B cell (primary cell): ENCODE data around the gene VARS1. TPM values are rescaled to one million over a fixed set of nuclear protein-coding genes. Genes with fewer than 3 reads are reported as not detected.

Source experiments
- ATAC-seq: fragments of 200-7000 bp; cut with Tn5 transposase; one replicate; pipeline ENCODE4 v1.10.0; 2021; ENCODE audit warnings: low read depth, mild to moderate bottlenecking, moderate number of reproducible peaks, moderate library complexity
- CTCF ChIA-PET: fragments of 350-600 bp; sonication (Branson Sonifier 250); formaldehyde crosslinking; loops from one replicate; lab custom pipeline; 2021; ENCODE audit warnings: antibody characterized with exemption, inconsistent platforms; lab: Charles Lee
- POLR2A ChIA-PET: fragments of 350-600 bp; sonication (Branson Sonifier 250); formaldehyde crosslinking; loops from one replicate; lab custom pipeline; 2021; ENCODE audit warnings: antibody characterized with exemption; lab: Charles Lee
- DNase-seq: peaks from one replicate; pipeline ENCODE4 v3.0.0; 2013
- H2AFZ ChIP-seq: 2 replicates; pipeline ENCODE4 v1.6.1; 2012; ENCODE audit warnings: mild to moderate bottlenecking, low read depth, low read length; ENCODE audit not compliant: insufficient read depth, poor library complexity, severe bottlenecking
- H3K27ac ChIP-seq, 2 donors: 1 replicate in 1 of 2; 2 replicates in 1 of 2; pipeline ENCODE4 v1.5.1; 2012 to 2013; ENCODE audit warnings: low read length in 2 of 2, mild to moderate bottlenecking in 2 of 2, moderate library complexity in 1 of 2
- H3K27me3 ChIP-seq, 4 experiments: fragments of 200-600 bp in 1 of 4; sonication (generic) in 1 of 4; replicated peaks in 1 of 4; 1 replicate in 2 of 4; 2 replicates in 2 of 4; pipeline versions ENCODE4 v1.6.1 to v1.7.0; 2013 to 2016; ENCODE audit warnings: low read length in 3 of 4, mild to moderate bottlenecking in 2 of 4, mixed read lengths in 1 of 4, moderate library complexity in 1 of 4; ENCODE audit not compliant: insufficient read depth in 4 of 4, control insufficient read depth in 3 of 4; ENCODE audit errors: control extremely low read depth in 1 of 4
- H3K36me3 ChIP-seq, 2 experiments: replicated peaks in 1 of 2; 1 replicate in 1 of 2; 2 replicates in 1 of 2; pipeline versions ENCODE4 v1.6.1 to v1.7.1; 2013; ENCODE audit warnings: low read length in 1 of 2; ENCODE audit not compliant: insufficient read depth in 2 of 2, control insufficient read depth in 1 of 2; ENCODE audit errors: control extremely low read depth in 1 of 2, extremely low read depth in 1 of 2
- H3K4me1 ChIP-seq, 2 donors: fragments of 200-600 bp in 1 of 2; sonication (generic) in 1 of 2; 1 replicate in 1 of 2; 2 replicates in 1 of 2; pipeline versions ENCODE4 v1.5.1 to v1.6.1; 2013 to 2017; ENCODE audit warnings: low read length in 2 of 2; ENCODE audit not compliant: control insufficient read depth in 2 of 2, insufficient read depth in 2 of 2
- H3K4me2 ChIP-seq: replicated peaks from 2 replicates; pipeline ENCODE3; 2012; ENCODE audit warnings: mild to moderate bottlenecking, low read depth, low read length; ENCODE audit not compliant: poor library complexity, severe bottlenecking
- H3K4me3 ChIP-seq, 5 experiments: fragments of 200-600 bp in 1 of 5; sonication (generic) in 1 of 5; 1 replicate in 3 of 5; 2 replicates in 2 of 5; pipeline versions ENCODE4 v1.5.1 to v1.7.0; 2011 to 2016; ENCODE audit warnings: low read length in 4 of 5, mild to moderate bottlenecking in 4 of 5, low read depth in 2 of 5, control low read depth in 1 of 5, moderate library complexity in 1 of 5; ENCODE audit not compliant: insufficient read depth in 1 of 5; ENCODE audit errors: control extremely low read depth in 1 of 5, extremely low read depth in 1 of 5
- H3K79me2 ChIP-seq: fragments of 200-600 bp; sonication (generic); one replicate; pipeline ENCODE4 v1.6.0; 2016; ENCODE audit warnings: low read length; ENCODE audit not compliant: control insufficient read depth, insufficient read depth
- H3K9ac ChIP-seq: fragments of 200-600 bp; sonication (generic); 2 replicates; pipeline ENCODE4 v1.6.1; 2017; ENCODE audit warnings: mild to moderate bottlenecking, low read length, moderate library complexity
- H3K9me3 ChIP-seq, 3 donors: one replicate each; pipeline versions ENCODE4 v1.6.1 to v1.7.1; 2013; ENCODE audit warnings: low read length in 2 of 3; ENCODE audit not compliant: control insufficient read depth in 2 of 3, insufficient read depth in 1 of 3; ENCODE audit errors: control extremely low read depth in 1 of 3
- H4K20me1 ChIP-seq: 2 replicates; pipeline ENCODE4 v1.6.0; 2012; ENCODE audit warnings: mild to moderate bottlenecking, low read length; ENCODE audit not compliant: insufficient read depth, control insufficient read depth, poor library complexity, severe bottlenecking
- H3K27ac Mint-ChIP-seq: one replicate; pipeline ENCODE4 v1.8.0; 2021; ENCODE audit warnings: mixed read lengths
- H3K27me3 Mint-ChIP-seq: one replicate; pipeline ENCODE4 v1.8.0; 2021; ENCODE audit warnings: mixed read lengths
- H3K4me1 Mint-ChIP-seq: one replicate; pipeline ENCODE4 v1.8.0; 2021; ENCODE audit warnings: mixed read lengths
- H3K4me3 Mint-ChIP-seq: one replicate; pipeline ENCODE4 v1.8.0; 2021; ENCODE audit warnings: mixed read lengths
- H3K9me3 Mint-ChIP-seq: one replicate; pipeline ENCODE4 v1.8.0; 2022; ENCODE audit warnings: mixed read lengths; ENCODE audit not compliant: insufficient read depth
- CTCF ChIP-seq: fragments of 200-600 bp; IDR thresholded peaks from one replicate; pipeline ENCODE4 v1.8.0; 2022; ENCODE audit warnings: antibody characterized with exemption, mild to moderate bottlenecking
- EZH2 ChIP-seq: IDR thresholded peaks from 2 replicates; pipeline ENCODE4 v1.6.1; 2012; ENCODE audit warnings: borderline replicate concordance, low read depth, mild to moderate bottlenecking, moderate library complexity, low read length; ENCODE audit not compliant: insufficient read depth, poor library complexity, severe bottlenecking
- WGBS: methylation state at CpG from one replicate; pipeline ENCODE4 v1.1.5; 2013; ENCODE audit warnings: missing lambda C conversion rate; ENCODE audit not compliant: insufficient coverage; 5-methylcytosine and 5-hydroxymethylcytosine counted together
- intact Hi-C: fragments of 100-400 bp; cut with micrococcal nuclease; formaldehyde crosslinking; loops from one replicate; pipeline ENCODE4 v1.10.0; 2022
- polyA plus RNA-seq: library from polyadenylated mRNA; depleted of rRNA; stranded (reverse); fragments of >200 nt; gene quantifications from 2 replicates; pipeline ENCODE4 v1.2.3, GENCODE V29; 2012
- total RNA-seq, 2 donors: library from RNA; stranded (reverse); fragments of 120-200 nt in 1 of 2; gene quantifications; 1 replicate in 1 of 2; 2 replicates in 1 of 2; pipeline versions ENCODE4 v1.2.3 to v1.2.4, GENCODE V29; 2013 to 2022

Gene VARS1
- total and polyA plus RNA-seq, 2 donors (not counting 1 experiment from before 2014, with no cell fraction given) = 52.3 to 66.8 TPM

- intact Hi-C loops = loop anchor here (10.0 kb wide), 1 partner anchor 139 kb away; the partner anchor contains the start of gene DXO
- Mint-ChIP-seq H3K4me3 (peak overlapping the region; percentile 87), H3K4me1 (peaks cover 45% of the 10 kb centered on the region), H3K9me3 (no peaks in the 10 kb centered on the region), H3K27me3 (no peaks in the 10 kb centered on the region), H3K27ac (peak overlapping the region; percentile 95)
- peaks cover 46% of the 10 kb centered on the region for H3K79me2 ChIP-seq
- ChIA-PET POLR2A (interaction anchor here (0.6 to 2.1 kb wide), 6 partner anchors 9 to 256 kb away, joined by 3 to 15 read pairs (median 6); partner anchors contain the start of gene NEU1), CTCF (interaction anchor here (0.7 to 2.4 kb wide), 6 partner anchors 27 to 285 kb away, joined by 3 to 6 read pairs (median 3); partner anchors contain the start of genes EHMT2 and NEU1)
- no peaks in the 10 kb centered on the region for H3K9me3 ChIP-seq
- peak overlapping the region; percentile 90 for H2AFZ ChIP-seq
- peaks cover 13% of the 10 kb centered on the region for H4K20me1 ChIP-seq
- DNase-seq (peak; percentile 39), ATAC-seq (no peak)
- 32% methylated on average over 12 of the region's 14 CpGs for WGBS
- H3K4me2 ChIP-seq = peak overlapping the region; percentile 73
- no peak for TF ChIP-seq EZH2
- TF ChIP-seq CTCF = no peak
- peak overlapping the region; percentile 90 for H3K9ac ChIP-seq
- peak overlapping the region; percentile 51 to 98 for H3K27ac ChIP-seq
- peaks cover 4 to 42% of the 10 kb centered on the region in 2 experiments for H3K36me3 ChIP-seq
- H3K27me3 ChIP-seq = no peaks in the 10 kb centered on the region
- peak overlapping the region; percentile 34 to 95 (median 90) for H3K4me3 ChIP-seq
- peaks cover 38 to 62% of the 10 kb centered on the region in 2 donors for H3K4me1 ChIP-seq
Observed at GRCh38 chr6:31836047-31836473, 40.5 kb upstream of the VARS1 start.
